Bronchial epithelial cell (primary cell): ENCODE measurements around the gene CANX. TPM values are rescaled to one million over a fixed set of nuclear protein-coding genes. Genes with fewer than 3 reads are reported as not detected.
"Not testable (repeated sequence)": the region's sequence is repeated elsewhere in the genome, so short reads cannot be mapped to it uniquely, and the experiment has no call there.

Experiments used
- DNase-seq: peaks from one replicate; pipeline ENCODE4 v3.0.0-alpha.2; 2010; ENCODE audit warnings: low read depth
- FAIRE-seq: peaks from 2 replicates; lab custom pipeline; 2011; peaks lifted over from hg19 to GRCh38; lab: Jason Lieb, UNC
- H3K27me3 ChIP-seq: 2 replicates; pipeline ENCODE4 v1.5.1; 2011; ENCODE audit warnings: low read length; ENCODE audit not compliant: control insufficient read depth, insufficient read depth
- H3K36me3 ChIP-seq: 2 replicates; pipeline ENCODE4 v1.5.1; 2011; ENCODE audit warnings: low read length; ENCODE audit not compliant: control insufficient read depth, insufficient read depth
- H3K4me3 ChIP-seq: 2 replicates; pipeline ENCODE4 v1.5.1; 2011; ENCODE audit warnings: mild to moderate bottlenecking, low read depth, low read length, control low read depth
- total RNA-seq: library from RNA; depleted of rRNA; stranded (reverse); fragments of >200 nt; gene quantifications from 2 replicates; pipeline ENCODE4 v1.2.1, GENCODE V29; 2014
- TF ChIP-seq, protein P1 (sequence below): IDR thresholded peaks from 2 replicates; pipeline ENCODE4 v1.5.1; 2011; ENCODE audit warnings: mild to moderate bottlenecking, moderate library complexity, low read length, control low read depth, inconsistent platforms; ENCODE audit not compliant: insufficient read depth, severe bottlenecking

The CANX gene
- total RNA-seq, 1 donor from 2014 or later = 925 TPM

DNA sequence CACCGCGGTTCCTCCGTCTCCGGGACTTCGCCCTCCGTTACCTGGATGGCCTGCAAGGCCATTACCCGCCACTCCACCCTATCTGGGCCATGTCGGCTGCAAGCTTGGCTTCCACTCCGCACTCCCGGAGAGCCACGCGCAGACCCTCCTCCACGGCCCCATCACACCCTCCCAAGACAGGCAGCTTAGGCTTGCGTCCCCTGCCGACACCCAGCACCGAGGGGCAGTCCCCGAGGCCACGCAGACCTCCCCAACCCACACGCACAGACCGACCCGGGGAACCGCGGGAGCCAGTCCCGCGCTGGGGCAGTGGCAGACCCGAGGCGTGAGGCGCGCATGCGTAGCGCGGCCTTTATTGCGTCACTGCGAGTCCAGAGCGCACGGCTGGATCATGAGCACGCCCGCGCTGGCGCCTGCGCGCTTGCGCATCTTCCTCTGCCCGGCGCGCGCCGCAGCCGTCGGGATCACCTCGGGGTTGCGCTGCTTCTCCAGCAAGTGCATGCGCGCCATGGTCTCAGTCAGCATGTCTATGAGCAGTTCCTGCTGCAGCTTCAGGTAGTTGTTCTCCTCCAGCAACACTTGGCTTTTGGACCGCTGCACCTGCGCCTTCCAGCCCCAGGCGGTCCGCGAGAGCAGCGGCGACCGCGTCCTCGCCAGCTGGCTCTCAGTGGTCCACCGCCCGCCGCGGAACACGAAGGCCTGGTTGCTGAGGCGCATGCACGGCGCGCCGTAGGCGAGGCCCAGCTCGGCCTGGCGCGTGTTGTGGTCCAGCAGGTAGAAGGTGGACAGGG is 20.3 kb upstream of the CANX start:
- DNase-seq (peak; percentile 89), FAIRE-seq (no peak)
- Histone ChIP-seq H3K36me3 (no peaks in the 10 kb centered on the region), H3K27me3 (no peaks in the 10 kb centered on the region), H3K4me3 (peak overlapping the region; percentile 99)
- TF ChIP-seq, protein P1, sequence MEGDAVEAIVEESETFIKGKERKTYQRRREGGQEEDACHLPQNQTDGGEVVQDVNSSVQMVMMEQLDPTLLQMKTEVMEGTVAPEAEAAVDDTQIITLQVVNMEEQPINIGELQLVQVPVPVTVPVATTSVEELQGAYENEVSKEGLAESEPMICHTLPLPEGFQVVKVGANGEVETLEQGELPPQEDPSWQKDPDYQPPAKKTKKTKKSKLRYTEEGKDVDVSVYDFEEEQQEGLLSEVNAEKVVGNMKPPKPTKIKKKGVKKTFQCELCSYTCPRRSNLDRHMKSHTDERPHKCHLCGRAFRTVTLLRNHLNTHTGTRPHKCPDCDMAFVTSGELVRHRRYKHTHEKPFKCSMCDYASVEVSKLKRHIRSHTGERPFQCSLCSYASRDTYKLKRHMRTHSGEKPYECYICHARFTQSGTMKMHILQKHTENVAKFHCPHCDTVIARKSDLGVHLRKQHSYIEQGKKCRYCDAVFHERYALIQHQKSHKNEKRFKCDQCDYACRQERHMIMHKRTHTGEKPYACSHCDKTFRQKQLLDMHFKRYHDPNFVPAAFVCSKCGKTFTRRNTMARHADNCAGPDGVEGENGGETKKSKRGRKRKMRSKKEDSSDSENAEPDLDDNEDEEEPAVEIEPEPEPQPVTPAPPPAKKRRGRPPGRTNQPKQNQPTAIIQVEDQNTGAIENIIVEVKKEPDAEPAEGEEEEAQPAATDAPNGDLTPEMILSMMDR = no peak

DNA sequence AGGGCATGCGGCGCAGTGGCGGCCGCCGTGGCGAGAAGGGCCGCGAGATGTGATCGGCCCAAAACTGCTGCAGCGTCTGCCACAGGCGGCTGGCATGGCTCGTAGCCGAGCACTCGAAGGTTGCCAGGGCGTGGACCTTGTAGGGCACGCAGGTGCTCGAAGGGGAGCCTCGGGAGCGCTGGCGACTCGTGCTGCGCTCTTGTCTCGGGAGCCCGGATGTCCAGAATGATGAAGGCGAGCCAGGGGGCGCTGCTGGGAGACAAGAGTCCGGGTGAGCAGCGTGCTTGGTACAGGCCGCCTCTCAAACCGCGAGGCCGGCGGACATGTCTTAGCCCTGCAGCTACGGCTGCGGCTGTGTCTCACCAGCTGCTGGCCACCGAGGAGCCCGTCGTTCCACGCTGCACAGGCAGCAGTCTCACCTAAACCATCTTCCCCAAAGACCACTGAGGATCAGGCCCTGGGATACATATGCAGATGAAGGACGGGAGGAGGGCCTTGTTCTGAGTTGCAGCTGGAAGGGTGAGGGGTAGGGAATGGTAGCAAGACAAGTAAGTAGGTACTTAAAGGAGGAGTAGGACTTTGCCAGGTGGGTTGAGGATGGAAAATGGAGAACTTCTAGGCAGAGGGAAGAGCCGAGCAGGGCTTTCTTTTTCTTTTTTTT is 19.6 kb upstream of the CANX start:
- TF ChIP-seq, protein P1 = peak; percentile 47
- FAIRE-seq (no peak), DNase-seq (peak; percentile 38)
- H3K36me3 ChIP-seq = no peaks in the 10 kb centered on the region
- peak overlapping the region; percentile 99 for H3K4me3 ChIP-seq
- H3K27me3 ChIP-seq = no peaks in the 10 kb centered on the region

DNA sequence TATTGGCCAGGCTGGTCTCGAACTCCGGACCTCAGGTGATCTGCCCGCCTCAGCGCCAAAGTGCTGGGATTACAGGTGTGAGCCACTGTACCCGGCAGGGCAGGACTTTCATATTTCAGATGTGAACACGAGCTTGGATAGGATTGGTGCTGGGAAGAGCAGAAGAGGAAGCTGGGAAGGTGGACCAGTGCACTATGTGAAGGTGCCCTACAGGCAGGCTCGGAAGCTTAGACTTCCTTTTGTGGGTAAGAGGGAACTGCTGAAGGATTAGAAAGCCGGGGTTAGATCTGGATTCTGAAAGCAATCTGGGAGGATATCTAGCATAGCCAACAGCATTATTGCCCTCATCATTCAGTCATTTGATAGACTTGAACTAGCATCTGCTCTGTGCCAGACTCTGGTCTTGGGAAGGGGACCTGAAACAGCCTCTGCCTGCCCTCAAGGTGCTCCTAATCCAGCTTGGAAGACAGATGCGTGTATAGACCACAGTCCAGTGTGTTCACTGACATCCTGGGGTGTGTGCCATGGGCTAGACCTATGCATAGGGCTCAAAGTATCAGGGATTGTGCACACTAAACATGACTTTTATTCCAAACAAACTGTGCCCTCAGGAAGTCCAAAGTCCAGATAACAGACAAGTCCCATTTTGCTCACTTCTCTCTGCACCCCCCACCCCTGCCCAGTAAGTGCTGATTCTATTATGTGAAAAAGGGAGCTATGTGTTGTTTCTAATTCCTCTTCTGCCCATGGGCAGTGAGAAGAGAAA is 18.6 kb upstream of the CANX start:
- DNase-seq (no peak), FAIRE-seq (no peak)
- no peak overlapping the region for H3K4me3 ChIP-seq
- TF ChIP-seq, protein P1 = no peak
- no peaks in the 10 kb centered on the region for H3K27me3 ChIP-seq
- no peaks in the 10 kb centered on the region for H3K36me3 ChIP-seq

DNA sequence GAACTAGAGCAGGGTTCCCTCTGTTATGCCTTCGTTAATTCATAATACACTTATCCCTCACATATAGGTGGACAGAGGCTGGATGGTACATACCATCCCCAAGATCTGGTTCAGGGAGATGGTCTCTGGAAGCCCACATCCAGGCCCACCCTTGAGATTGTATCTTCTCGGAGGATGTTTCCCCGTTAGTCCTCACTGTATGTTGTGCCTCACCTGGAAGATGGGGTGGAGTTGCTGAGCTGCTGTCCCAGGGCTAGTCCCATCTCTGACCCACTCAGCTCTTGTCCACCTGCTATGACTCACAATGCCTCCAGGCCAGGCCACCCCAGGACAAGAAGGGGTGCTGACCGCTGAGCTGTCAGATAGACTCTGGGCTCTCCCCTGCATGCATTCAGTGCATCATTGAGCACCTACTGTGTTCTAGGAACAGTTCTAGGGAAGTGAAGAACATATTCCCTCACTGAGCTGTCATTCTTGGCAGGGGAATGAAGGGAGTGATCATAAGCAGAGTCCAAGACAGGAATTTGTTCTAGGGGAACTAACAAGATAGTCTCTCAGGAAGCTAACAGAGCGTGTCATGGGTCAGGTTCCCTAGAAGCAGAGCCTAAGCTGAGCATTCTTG is 17.9 kb upstream of the CANX start, which contains the start of gene CBY3:
TSS of gene CBY3 (minus strand) at position 255 of the 622 bp plus-strand sequence. CDS start at position 139, 116 bp downstream.
- Histone ChIP-seq H3K4me3 (no peak within 1 kb of the TSS), H3K27me3 (no peaks in the 10 kb centered on the region), H3K36me3 (no peaks in the 10 kb centered on the region)
- no peak for FAIRE-seq
- no peak for DNase-seq
- TF ChIP-seq, protein P1 = no peak

DNA sequence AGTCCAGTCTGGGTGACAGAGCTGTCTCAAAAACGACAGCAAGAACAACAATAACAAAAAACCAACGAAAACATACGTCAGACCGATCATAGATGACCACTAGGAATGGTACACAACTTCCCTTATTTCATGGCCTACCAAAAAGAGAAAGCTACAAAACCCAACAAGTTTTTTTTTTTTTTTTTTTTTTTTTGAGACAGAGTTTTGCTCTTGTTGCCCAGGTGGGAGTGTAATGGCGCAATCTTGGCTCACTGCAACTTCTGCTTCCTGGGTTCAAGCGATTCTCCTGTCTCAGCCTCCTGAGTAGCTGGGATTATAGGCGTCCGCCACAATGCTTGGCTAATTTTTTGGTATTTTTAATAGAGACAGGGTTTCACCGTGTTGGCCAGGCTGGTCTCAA is 9.6 kb upstream of the CANX start:
- FAIRE-seq = not testable (repeated sequence)

More for the DNA sequence above, 9.6 kb upstream of the CANX start:
- H3K4me3 ChIP-seq, H3K27me3 ChIP-seq, H3K36me3 ChIP-seq, DNase-seq: not testable (repeated sequence)
